Spleen (tissue), 11 donors: ENCODE data around the gene CHRNA4. TPM values are rescaled to one million over a fixed set of nuclear protein-coding genes. Genes with fewer than 3 reads are reported as not detected.

Experiments used
- DNase-seq: peaks from one replicate; pipeline ENCODE4 v3.0.0-alpha.2; 2020
- H3K27ac ChIP-seq, 8 donors: fragments of 200-600 bp; sonication (generic) in 7 of 8; 1 replicate in 4 of 8; 2 replicates in 4 of 8; pipeline versions ENCODE4 v1.5.0 to v1.8.0; 2016 to 2021; ENCODE audit warnings: inconsistent platforms in 4 of 8, mild to moderate bottlenecking in 4 of 8, moderate library complexity in 1 of 8
- H3K27me3 ChIP-seq, 7 donors: fragments of 200-600 bp; sonication (generic) in 6 of 7; replicated peaks in 1 of 7; 1 replicate in 4 of 7; 2 replicates in 3 of 7; pipeline versions ENCODE4 v1.5.0 to v1.8.0; 2016 to 2021; ENCODE audit warnings: inconsistent platforms in 3 of 7, mild to moderate bottlenecking in 1 of 7
- H3K36me3 ChIP-seq, 6 donors: fragments of 200-600 bp; sonication (generic) in 5 of 6; 1 replicate in 4 of 6; 2 replicates in 2 of 6; pipeline versions ENCODE4 v1.5.0 to v1.8.0; 2016 to 2021; ENCODE audit warnings: inconsistent platforms in 2 of 6
- H3K4me1 ChIP-seq, 6 donors: fragments of 200-600 bp; sonication (generic) in 5 of 6; 1 replicate in 3 of 6; 2 replicates in 3 of 6; pipeline versions ENCODE4 v1.5.0 to v1.8.0; 2016 to 2021; ENCODE audit warnings: inconsistent platforms in 3 of 6
- H3K4me3 ChIP-seq, 8 donors: fragments of 200-600 bp; sonication (generic) in 7 of 8; 1 replicate in 4 of 8; 2 replicates in 4 of 8; pipeline versions ENCODE4 v1.5.0 to v1.8.0; 2016 to 2021; ENCODE audit warnings: inconsistent platforms in 4 of 8, mild to moderate bottlenecking in 4 of 8, moderate library complexity in 2 of 8
- H3K9me3 ChIP-seq, 8 donors: fragments of 200-600 bp; sonication (generic) in 7 of 8; 1 replicate in 4 of 8; 2 replicates in 4 of 8; pipeline versions ENCODE4 v1.5.0 to v1.8.0; 2016 to 2021; ENCODE audit warnings: inconsistent platforms in 4 of 8
- POLR2A ChIP-seq, 3 donors: fragments of 450-650 bp; IDR thresholded peaks; one replicate each; pipeline ENCODE4 v1.5.1; 2017; ENCODE audit warnings: antibody characterized with exemption in 3 of 3, mild to moderate bottlenecking in 1 of 3
- POLR2AphosphoS5 ChIP-seq, 3 donors: sonication (generic); formaldehyde crosslinking; IDR thresholded peaks; one replicate each; pipeline ENCODE4 v1.5.1; 2017; ENCODE audit warnings: antibody characterized with exemption in 3 of 3
- WGBS, 5 donors: extraction: QIAGEN DNeasy Blood & Tissue Kit in 3 of 5; methylation state at CpG; one replicate each; pipeline versions ENCODE4 v1.1.5 to v1.1.7; 2013 to 2018; 5-methylcytosine and 5-hydroxymethylcytosine counted together
- intact Hi-C: fragments of 100-400 bp; cut with DNase I; formaldehyde crosslinking; loops from one replicate; pipeline ENCODE4 v1.15.0; 2023; ENCODE audit warnings: low total_unique reads
- polyA plus RNA-seq, 3 donors: library from polyadenylated mRNA; stranded (reverse); fragments of 200-250 nt; gene quantifications; one replicate each; pipeline ENCODE4 v1.2.1, GENCODE V29; 2013
- total RNA-seq, 7 donors: library from RNA; depleted of rRNA in 3 of 7; stranded (reverse); fragments of >200 nt in 3 of 7; fragmentation: NEBNext Ultra II Directional in 4 of 7; extraction: Animal tissue kit (Norgen Biotek cat#: 25700) in 4 of 7; gene quantifications; one replicate each; pipeline versions ENCODE4 v1.1.0 to v1.2.1, GENCODE V29; 2016 to 2021
- TF ChIP-seq, protein P1 (sequence below), 11 experiments: fragments of 200-600 bp in 7 of 11; fragments of 450-650 bp in 4 of 11; sonication (generic) in 4 of 11; IDR thresholded peaks in 8 of 11; conservative IDR thresholded peaks in 3 of 11; 1 replicate in 7 of 11; 2 replicates in 4 of 11; pipeline versions ENCODE4 v1.4.0 to v1.8.0; 2016 to 2021; ENCODE audit warnings: antibody characterized with exemption in 11 of 11, inconsistent platforms in 4 of 11, mild to moderate bottlenecking in 1 of 11
- donor health status: healthy with polysubstance abuse.
- donor health status: DM: no; HTN: no; CAD: no; lungs with moderate emphysema.
- donor health status: DM: no; HTN: no; CAD: no.
- donor health status: Bipolar disorder and iron deficiency.
- donor health status: healthy.
- donor health status: DM: no; HTN: no; CAD: no.
- donor health status: DM: yes; HTN: yes; CAD: no.

CHRNA4 gene
- total and polyA plus RNA-seq, 10 donors: 0.15 to 13.8 (median 1.3) TPM; not detected in 1

DNA sequence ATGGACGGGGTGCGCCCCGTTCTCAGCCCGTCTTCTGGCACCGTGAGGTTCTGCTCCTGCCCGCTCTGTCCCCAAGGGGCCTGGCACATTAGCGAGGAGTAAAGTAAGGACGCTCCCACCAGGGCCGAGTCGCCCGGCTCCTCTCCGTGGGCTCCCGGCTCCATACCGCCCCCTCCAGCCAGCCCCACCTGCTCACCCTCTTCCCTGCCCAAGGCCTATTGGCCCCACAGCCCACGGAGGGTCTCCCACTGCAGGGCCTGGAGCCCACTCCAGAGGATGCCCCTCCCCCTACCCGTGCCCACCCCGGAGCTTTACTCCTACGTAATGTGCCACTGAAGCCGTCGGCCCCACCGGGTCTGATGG, 47.5 kb upstream of the CHRNA4 start:
- no peak for DNase-seq
- Histone ChIP-seq H3K27ac (no peak overlapping the region), H3K36me3 (no peaks in the 10 kb centered on the region), H3K9me3 (no peaks in the 10 kb centered on the region), H3K4me1 (peaks cover 0 to 17% (median 5%) of the 10 kb centered on the region in 6 donors), H3K4me3 (no peak overlapping the region), H3K27me3 (peaks cover 0 to 57% (median 11%) of the 10 kb centered on the region in 7 donors)
- WGBS, 5 donors: 89 to 90% (median 90%) methylated on average over 21 of the region's 21 CpGs
- intact Hi-C loops: no loop called here
- no peak for TF ChIP-seq POLR2AphosphoS5 (IDR thresholded peaks at IDR 0.05)
- TF ChIP-seq, protein P1, sequence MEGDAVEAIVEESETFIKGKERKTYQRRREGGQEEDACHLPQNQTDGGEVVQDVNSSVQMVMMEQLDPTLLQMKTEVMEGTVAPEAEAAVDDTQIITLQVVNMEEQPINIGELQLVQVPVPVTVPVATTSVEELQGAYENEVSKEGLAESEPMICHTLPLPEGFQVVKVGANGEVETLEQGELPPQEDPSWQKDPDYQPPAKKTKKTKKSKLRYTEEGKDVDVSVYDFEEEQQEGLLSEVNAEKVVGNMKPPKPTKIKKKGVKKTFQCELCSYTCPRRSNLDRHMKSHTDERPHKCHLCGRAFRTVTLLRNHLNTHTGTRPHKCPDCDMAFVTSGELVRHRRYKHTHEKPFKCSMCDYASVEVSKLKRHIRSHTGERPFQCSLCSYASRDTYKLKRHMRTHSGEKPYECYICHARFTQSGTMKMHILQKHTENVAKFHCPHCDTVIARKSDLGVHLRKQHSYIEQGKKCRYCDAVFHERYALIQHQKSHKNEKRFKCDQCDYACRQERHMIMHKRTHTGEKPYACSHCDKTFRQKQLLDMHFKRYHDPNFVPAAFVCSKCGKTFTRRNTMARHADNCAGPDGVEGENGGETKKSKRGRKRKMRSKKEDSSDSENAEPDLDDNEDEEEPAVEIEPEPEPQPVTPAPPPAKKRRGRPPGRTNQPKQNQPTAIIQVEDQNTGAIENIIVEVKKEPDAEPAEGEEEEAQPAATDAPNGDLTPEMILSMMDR (IDR thresholded peaks at IDR 0.05 in 8 of 11, conservative IDR thresholded peaks at IDR 0.05 in 3 of 11): no peak
- TF ChIP-seq POLR2A (IDR thresholded peaks at IDR 0.05): no peak

DNA sequence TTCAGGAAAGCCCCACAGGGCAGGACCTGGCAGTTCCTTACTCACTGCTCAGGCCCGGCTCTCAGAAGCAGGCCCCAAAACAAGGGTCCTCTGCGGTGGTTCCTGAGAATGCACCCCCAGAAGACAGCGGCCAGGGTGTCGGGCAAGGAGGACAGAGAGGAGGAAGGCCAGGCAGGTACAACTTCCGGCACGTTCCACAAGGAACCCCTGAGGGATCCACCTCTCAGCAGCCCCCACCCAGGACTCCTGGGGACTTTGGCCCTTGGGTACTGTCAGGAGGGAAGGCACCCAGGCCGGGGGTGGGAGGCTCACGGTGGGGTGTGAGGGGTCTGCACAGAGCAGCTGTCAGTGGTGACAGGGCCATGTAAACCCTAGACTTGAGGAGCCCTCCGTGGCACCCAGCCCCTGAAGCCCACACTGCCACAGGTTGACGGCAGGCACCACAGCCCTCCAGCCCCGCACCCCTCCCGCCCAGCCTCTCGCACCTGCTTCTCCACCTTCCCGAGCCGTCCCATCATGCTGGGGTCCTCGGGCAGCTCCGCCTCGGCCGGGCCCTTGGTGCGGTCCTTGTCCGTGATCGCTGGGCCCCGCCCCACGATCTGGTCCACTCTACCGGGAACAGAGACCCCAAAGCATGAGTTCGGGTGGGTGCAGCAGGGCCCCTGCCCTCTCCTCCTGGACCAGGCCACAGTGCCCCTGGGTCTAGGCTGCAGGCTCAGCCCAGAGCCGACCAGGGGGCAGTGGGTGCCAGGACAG, 47.0 kb upstream of the CHRNA4 start:
- intact Hi-C loops: no loop called here
- peaks cover 0 to 17% (median 5%) of the 10 kb centered on the region in 6 donors for H3K4me1 ChIP-seq
- TF ChIP-seq POLR2A (IDR thresholded peaks at IDR 0.05): no peak
- TF ChIP-seq POLR2AphosphoS5 (IDR thresholded peaks at IDR 0.05): no peak
- TF ChIP-seq, protein P1 (IDR thresholded peaks at IDR 0.05 in 8 of 11, conservative IDR thresholded peaks at IDR 0.05 in 3 of 11): no peak
- H3K27ac ChIP-seq: no peak overlapping the region
- no peak for DNase-seq
- no peak overlapping the region for H3K4me3 ChIP-seq
- WGBS, 5 donors: 83 to 96% (median 91%) methylated on average over 2 to 27 of the region's 27 CpGs
- no peaks in the 10 kb centered on the region for H3K9me3 ChIP-seq
- H3K27me3 ChIP-seq: peaks cover 0 to 53% (median 11%) of the 10 kb centered on the region in 7 donors
- H3K36me3 ChIP-seq: no peaks in the 10 kb centered on the region

DNA sequence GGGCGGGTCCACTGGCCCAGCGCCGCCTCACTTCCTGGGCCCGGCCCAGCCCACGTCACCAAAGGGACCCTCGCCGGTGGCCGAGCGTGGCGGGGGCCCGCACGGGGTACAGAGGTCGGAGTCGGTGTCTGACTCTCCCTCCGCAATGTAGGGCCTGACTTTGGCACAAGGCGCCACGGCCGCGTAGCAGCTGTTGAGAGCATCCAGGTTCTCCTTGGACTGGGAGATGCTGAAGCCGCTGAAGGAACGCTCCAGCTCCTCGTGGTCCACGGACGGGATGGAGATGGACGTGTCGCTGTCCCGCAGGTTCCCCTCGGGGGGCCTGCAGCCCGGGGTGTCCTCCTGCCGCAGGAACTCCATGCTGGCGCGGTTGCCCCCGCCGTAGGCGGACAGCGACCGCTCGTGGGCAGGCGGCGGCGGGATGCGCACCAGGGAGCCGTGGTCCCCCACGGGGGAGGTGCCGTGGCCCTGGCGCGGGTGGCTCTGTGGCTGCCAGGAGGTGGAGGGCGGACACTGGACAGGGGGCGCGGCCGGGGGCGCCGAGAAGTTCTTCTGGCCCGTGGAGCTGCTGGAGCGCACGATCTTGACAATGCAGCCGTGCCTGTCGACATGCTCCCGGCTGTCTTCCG, 45.6 kb upstream of the CHRNA4 start:
- WGBS, 5 donors: 92 to 97% (median 93%) methylated on average over 6 to 60 of the region's 60 CpGs
- DNase-seq: no peak
- H3K36me3 ChIP-seq: no peaks in the 10 kb centered on the region
- H3K4me1 ChIP-seq: peaks cover 0 to 11% (median under 1%) of the 10 kb centered on the region in 6 donors
- intact Hi-C loops: no loop called here
- H3K4me3 ChIP-seq: no peak overlapping the region
- TF ChIP-seq POLR2AphosphoS5 (IDR thresholded peaks at IDR 0.05): no peak
- no peak for TF ChIP-seq POLR2A (IDR thresholded peaks at IDR 0.05)
- TF ChIP-seq, protein P1 (IDR thresholded peaks at IDR 0.05 in 8 of 11, conservative IDR thresholded peaks at IDR 0.05 in 3 of 11): no peak
- H3K9me3 ChIP-seq: no peaks in the 10 kb centered on the region
- H3K27ac ChIP-seq: no peak overlapping the region
- H3K27me3 ChIP-seq: peaks cover 0 to 51% (median 3%) of the 10 kb centered on the region in 7 donors

DNA sequence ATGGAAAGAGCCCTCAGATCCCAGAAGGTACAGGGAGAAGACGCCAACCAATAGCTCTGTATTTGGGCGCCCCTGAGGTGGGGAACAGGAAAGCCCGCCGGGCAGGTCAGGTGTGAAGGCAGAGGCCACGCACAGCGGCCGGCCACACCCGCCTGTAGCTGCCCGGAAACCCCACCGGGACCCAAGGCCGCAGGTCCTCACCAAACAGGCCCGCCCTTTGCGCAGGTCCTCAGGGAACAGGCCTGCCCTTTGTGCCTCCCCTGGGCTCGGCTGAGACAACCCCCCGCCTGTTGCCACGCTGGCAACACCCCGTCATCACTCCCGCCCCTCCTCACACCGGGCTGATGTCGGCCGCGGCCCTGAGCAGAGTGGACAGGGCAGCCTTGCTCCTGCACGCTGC, 44.9 kb upstream of the CHRNA4 start:
- WGBS, 5 donors: 63 to 95% (median 80%) methylated on average over 3 to 23 of the region's 23 CpGs

More for the DNA sequence above, 44.9 kb upstream of the CHRNA4 start:
- intact Hi-C loops: no loop called here
- no peaks in the 10 kb centered on the region for H3K9me3 ChIP-seq
- no peak for DNase-seq
- no peaks in the 10 kb centered on the region for H3K36me3 ChIP-seq
- TF ChIP-seq POLR2AphosphoS5 (IDR thresholded peaks at IDR 0.05): peak in 1 of 3 donors; percentile 8
- TF ChIP-seq, protein P1 (IDR thresholded peaks at IDR 0.05 in 8 of 11, conservative IDR thresholded peaks at IDR 0.05 in 3 of 11): no peak
- H3K27me3 ChIP-seq: peaks cover 0 to 51% (median under 1%) of the 10 kb centered on the region in 7 donors
- no peak overlapping the region for H3K4me3 ChIP-seq
- peaks cover 0 to 7% (median 0%) of the 10 kb centered on the region in 6 donors for H3K4me1 ChIP-seq
- no peak overlapping the region for H3K27ac ChIP-seq
